H1 (cell line): ENCODE measurements around the gene KCNMA1. TPM values are rescaled to one million over a fixed set of nuclear protein-coding genes. Genes with fewer than 3 reads are reported as not detected.

Experiments
- CTCF ChIA-PET: fragments of 300-600 bp; sonication (Branson Sonifier 250); formaldehyde crosslinking; loops from one replicate; lab custom pipeline; 2021; ENCODE audit not compliant: partially characterized antibody; lab: Charles Lee
- POLR2A ChIA-PET: fragments of 300-600 bp; sonication (Branson Sonifier 250); formaldehyde crosslinking; loops from one replicate; lab custom pipeline; 2021; ENCODE audit warnings: inconsistent platforms; ENCODE audit not compliant: partially characterized antibody; lab: Charles Lee
- DNase-seq, 2 experiments: peaks; one replicate each; pipeline versions ENCODE4 v3.0.0 to v3.0.0-alpha.2; 2010 to 2022; ENCODE audit warnings: low spot score in 2 of 2, low read depth in 1 of 2, mixed read lengths in 1 of 2
- FAIRE-seq: peaks from 2 replicates; lab custom pipeline; 2011; peaks lifted over from hg19 to GRCh38; lab: Jason Lieb, UNC
- H2AFZ ChIP-seq: 2 replicates; pipeline ENCODE4 v1.8.1; 2012; ENCODE audit warnings: low read length, inconsistent platforms
- H2AK5ac ChIP-seq: 2 replicates; pipeline ENCODE4 v1.6.1; 2013; ENCODE audit warnings: low read depth, low read length
- H2BK120ac ChIP-seq: replicated peaks from 2 replicates; pipeline ENCODE3; 2013; ENCODE audit warnings: low read depth, low read length, inconsistent platforms
- H2BK12ac ChIP-seq: 2 replicates; pipeline ENCODE4 v1.6.1; 2013; ENCODE audit warnings: low read depth, low read length
- H2BK15ac ChIP-seq: 2 replicates; pipeline ENCODE4 v1.6.1; 2013; ENCODE audit warnings: low read length
- H2BK20ac ChIP-seq: 2 replicates; pipeline ENCODE4 v1.6.1; 2013; ENCODE audit warnings: low read length
- H2BK5ac ChIP-seq: 2 replicates; pipeline ENCODE4 v1.6.1; 2013; ENCODE audit warnings: low read depth, low read length
- H3K14ac ChIP-seq: 2 replicates; pipeline ENCODE4 v1.6.1; 2013; ENCODE audit warnings: inconsistent platforms; ENCODE audit not compliant: insufficient read length
- H3K18ac ChIP-seq: 2 replicates; pipeline ENCODE4 v1.6.1; 2013; ENCODE audit warnings: low read length; ENCODE audit errors: extremely low read depth
- H3K23ac ChIP-seq: 2 replicates; pipeline ENCODE4 v1.6.1; 2013; ENCODE audit warnings: inconsistent platforms; ENCODE audit not compliant: insufficient read length
- H3K23me2 ChIP-seq: 2 replicates; pipeline ENCODE4 v1.6.1; 2013; ENCODE audit warnings: low read depth, low read length
- H3K27ac ChIP-seq: 2 replicates; pipeline ENCODE4 v1.6.1; 2011; ENCODE audit warnings: low read depth, low read length, inconsistent platforms
- H3K27me3 ChIP-seq, 4 experiments: replicated peaks in 1 of 4; 1 replicate in 1 of 4; 2 replicates in 3 of 4; pipeline versions ENCODE4 v1.6.1 to v1.8.1; 2011 to 2013; ENCODE audit warnings: low read length in 3 of 4, mild to moderate bottlenecking in 3 of 4, inconsistent platforms in 2 of 4, mixed read lengths in 2 of 4, moderate library complexity in 1 of 4; ENCODE audit not compliant: control insufficient read depth in 3 of 4, insufficient read depth in 3 of 4; ENCODE audit errors: extremely low read depth in 1 of 4
- H3K36me3 ChIP-seq, 4 experiments: 2 replicates each; pipeline versions ENCODE4 v1.6.1 to v1.8.1; 2011 to 2013; ENCODE audit warnings: mild to moderate bottlenecking in 4 of 4, low read length in 3 of 4, moderate library complexity in 2 of 4, control low read depth in 1 of 4, inconsistent platforms in 1 of 4; ENCODE audit not compliant: insufficient read depth in 4 of 4, control insufficient read depth in 2 of 4
- H3K4ac ChIP-seq: replicated peaks from 2 replicates; pipeline ENCODE3; 2013; ENCODE audit warnings: low read length, low read depth, mixed read lengths, inconsistent platforms; ENCODE audit not compliant: insufficient read length
- H3K4me1 ChIP-seq, 4 experiments: replicated peaks in 1 of 4; 1 replicate in 1 of 4; 2 replicates in 3 of 4; pipeline versions ENCODE4 v1.6.1 to v1.8.1; 2011 to 2013; ENCODE audit warnings: low read length in 3 of 4, inconsistent platforms in 2 of 4, mixed read lengths in 1 of 4; ENCODE audit not compliant: insufficient read depth in 4 of 4, control insufficient read depth in 3 of 4
- H3K4me2 ChIP-seq, 2 experiments: 2 replicates each; pipeline versions ENCODE4 v1.6.1 to v1.8.1; 2011 to 2013; ENCODE audit warnings: low read depth in 2 of 2, low read length in 2 of 2, control low read depth in 1 of 2, inconsistent platforms in 1 of 2, mild to moderate bottlenecking in 1 of 2; ENCODE audit not compliant: insufficient read depth in 1 of 2
- H3K4me3 ChIP-seq, 4 experiments: fragments of 200-600, 300-600 bp in 1 of 4; sonication (generic), shearing (Covaris generic), sonication (Bioruptor Twin) in 1 of 4; 2 replicates each; pipeline versions ENCODE4 v1.5.1 to v1.8.1; 2011 to 2016; ENCODE audit warnings: low read length in 4 of 4, low read depth in 3 of 4, control low read depth in 2 of 4, inconsistent platforms in 2 of 4, mild to moderate bottlenecking in 2 of 4, mixed read lengths in 1 of 4, moderate library complexity in 1 of 4; ENCODE audit not compliant: insufficient read depth in 2 of 4; ENCODE audit errors: extremely low read depth in 1 of 4
- H3K56ac ChIP-seq: replicated peaks from 2 replicates; pipeline ENCODE3; 2013; ENCODE audit warnings: low read depth, mild to moderate bottlenecking, mixed read lengths, low read length, inconsistent platforms; ENCODE audit not compliant: insufficient read length
- H3K79me1 ChIP-seq: 2 replicates; pipeline ENCODE4 v1.6.1; 2013; ENCODE audit warnings: low read depth, low read length, control low read depth
- H3K79me2 ChIP-seq, 2 experiments: 2 replicates each; pipeline versions ENCODE4 v1.6.1 to v1.8.1; 2012 to 2013; ENCODE audit warnings: low read length in 2 of 2, mild to moderate bottlenecking in 2 of 2, inconsistent platforms in 1 of 2; ENCODE audit not compliant: insufficient read depth in 2 of 2, control insufficient read depth in 1 of 2
- H3K9ac ChIP-seq, 4 experiments: replicated peaks in 1 of 4; 1 replicate in 1 of 4; 2 replicates in 3 of 4; pipeline versions ENCODE4 v1.6.1 to v1.8.1; 2011 to 2013; ENCODE audit warnings: low read depth in 3 of 4, low read length in 3 of 4, control low read depth in 2 of 4, mild to moderate bottlenecking in 2 of 4, moderate library complexity in 2 of 4, inconsistent platforms in 1 of 4; ENCODE audit errors: extremely low read depth in 1 of 4
- H3K9me3 ChIP-seq, 2 experiments: 2 replicates each; pipeline versions ENCODE4 v1.6.1 to v1.8.1; 2012 to 2013; ENCODE audit warnings: mild to moderate bottlenecking in 2 of 2, moderate library complexity in 2 of 2, control low read depth in 1 of 2, inconsistent platforms in 1 of 2, low read depth in 1 of 2, low read length in 1 of 2, mixed read lengths in 1 of 2; ENCODE audit not compliant: insufficient read depth in 2 of 2
- H4K20me1 ChIP-seq, 2 experiments: replicated peaks in 1 of 2; 2 replicates each; pipeline versions ENCODE3 to v1.8.1; 2011 to 2013; ENCODE audit warnings: inconsistent platforms in 2 of 2, low read length in 2 of 2, mild to moderate bottlenecking in 1 of 2; ENCODE audit not compliant: insufficient read depth in 2 of 2, control insufficient read depth in 1 of 2
- H4K5ac ChIP-seq: 2 replicates; pipeline ENCODE4 v1.6.1; 2013; ENCODE audit warnings: low read length, low read depth, mixed read lengths, inconsistent platforms; ENCODE audit not compliant: insufficient read length
- H4K8ac ChIP-seq: 2 replicates; pipeline ENCODE4 v1.8.0; 2013; ENCODE audit warnings: mild to moderate bottlenecking, moderate library complexity, low read length, inconsistent platforms; ENCODE audit not compliant: insufficient read depth; ENCODE audit errors: extremely low read depth
- H4K91ac ChIP-seq: replicated peaks from 2 replicates; pipeline ENCODE3; 2013; ENCODE audit warnings: low read length, mixed read lengths, inconsistent platforms; ENCODE audit not compliant: insufficient read length
- CEBPB ChIP-seq: IDR thresholded peaks from 2 replicates; pipeline ENCODE4 v1.6.1; 2012; ENCODE audit warnings: low read depth, low read length
- CHD1 ChIP-seq: IDR thresholded peaks from 2 replicates; pipeline ENCODE4 v1.6.1; 2012; ENCODE audit warnings: low read depth, low read length, improper control_type of control experiment
- CHD2 ChIP-seq: IDR thresholded peaks from 2 replicates; pipeline ENCODE4 v1.6.1; 2012; ENCODE audit warnings: low read length, improper control_type of control experiment
- CREB1 ChIP-seq: IDR thresholded peaks from 2 replicates; pipeline ENCODE4 v1.6.1; 2012; ENCODE audit warnings: inconsistent platforms
- E2F6 ChIP-seq: IDR thresholded peaks from 2 replicates; pipeline ENCODE4 v1.6.1; 2012; ENCODE audit warnings: inconsistent platforms
- EGR1 ChIP-seq: IDR thresholded peaks from 2 replicates; pipeline ENCODE4 v1.6.1; 2011; ENCODE audit warnings: low read depth, low read length, borderline replicate concordance
- HDAC6 ChIP-seq: IDR thresholded peaks from one replicate; pipeline ENCODE4 v1.7.1; 2012; ENCODE audit warnings: low read depth, mild to moderate bottlenecking, inconsistent platforms, low read length, moderate library complexity
- JUND ChIP-seq: IDR thresholded peaks from 2 replicates; pipeline ENCODE4 v1.6.1; 2011; ENCODE audit warnings: mild to moderate bottlenecking, improper control_type of control experiment, low read length
- MAFK ChIP-seq: IDR thresholded peaks from 2 replicates; pipeline ENCODE4 v1.6.1; 2012; ENCODE audit warnings: low read depth, mild to moderate bottlenecking, improper control_type of control experiment, low read length
- RNF2 ChIP-seq: fragments of 200-900, 300-1000 bp; sonication (generic); IDR thresholded peaks from 2 replicates; pipeline ENCODE4 v1.7.1; 2016; ENCODE audit warnings: borderline replicate concordance, low read depth, mild to moderate bottlenecking, antibody characterized with exemption, low read length; ENCODE audit not compliant: poor library complexity, severe bottlenecking; ENCODE audit errors: missing control alignments
- RXRA ChIP-seq: IDR thresholded peaks from 2 replicates; pipeline ENCODE4 v1.6.1; 2011; ENCODE audit warnings: low read depth, mild to moderate bottlenecking, low read length, moderate library complexity; ENCODE audit not compliant: insufficient read depth
- SP1 ChIP-seq: IDR thresholded peaks from 2 replicates; pipeline ENCODE4 v1.6.1; 2011; ENCODE audit warnings: low read depth, low read length
- TAF7 ChIP-seq: optimal IDR thresholded peaks from 2 replicates; pipeline ENCODE3; 2011; ENCODE audit warnings: low read depth, mild to moderate bottlenecking, inconsistent platforms, low read length, moderate library complexity, borderline replicate concordance
- YY1 ChIP-seq: IDR thresholded peaks from 2 replicates; pipeline ENCODE4 v1.6.1; 2011; ENCODE audit warnings: low read depth, mild to moderate bottlenecking, low read length
- ZNF274 ChIP-seq: IDR thresholded peaks from 2 replicates; pipeline ENCODE4 v1.7.0; 2012; ENCODE audit warnings: low read length, borderline replicate concordance; ENCODE audit errors: extremely low read depth
- WGBS, 2 experiments: shearing (Covaris generic) in 1 of 2; methylation state at CpG; one replicate each; pipeline versions ENCODE4 v1.1.6 to v1.1.7; 2013 to 2015; ENCODE audit warnings: low lambda C conversion rate in 2 of 2, mixed read lengths in 2 of 2, inconsistent platforms in 1 of 2, low coverage in 1 of 2, missing lambda C conversion rate in 1 of 2; ENCODE audit not compliant: insufficient replicate concordance in 2 of 2, insufficient coverage in 1 of 2, insufficient read length in 1 of 2; ENCODE audit errors: extremely low coverage in 1 of 2, missing lambda C conversion rate in 1 of 2; 5-methylcytosine and 5-hydroxymethylcytosine counted together
- polyA plus RNA-seq, 7 experiments: library from polyadenylated mRNA; depleted of rRNA in 3 of 7; stranded (reverse) in 5 of 7; unstranded in 2 of 7; fragments of >200 nt in 5 of 7; fragments of 200-250 nt in 2 of 7; gene quantifications; 1 replicate in 5 of 7; 2 replicates in 1 of 7; 4 replicates in 1 of 7; pipeline versions ENCODE4 v1.2.1 to v1.2.3, GENCODE V29; 2011 to 2013; ENCODE audit warnings: missing spikeins in 2 of 7, mixed read lengths in 2 of 7
- total RNA-seq: library from RNA; stranded (reverse); fragmentation: NEBNext Ultra II Directional; extraction: Animal tissue kit (Norgen Biotek cat#: 25700); gene quantifications from 2 replicates; pipeline ENCODE4 v1.2.1, GENCODE V29; 2021

Gene KCNMA1
- total and polyA plus RNA-seq, 2 of the 8 experiments (the other 6 are each of a cell fraction or from before 2014, with no cell fraction given), result 10.2 to 11.1 TPM

DNA sequence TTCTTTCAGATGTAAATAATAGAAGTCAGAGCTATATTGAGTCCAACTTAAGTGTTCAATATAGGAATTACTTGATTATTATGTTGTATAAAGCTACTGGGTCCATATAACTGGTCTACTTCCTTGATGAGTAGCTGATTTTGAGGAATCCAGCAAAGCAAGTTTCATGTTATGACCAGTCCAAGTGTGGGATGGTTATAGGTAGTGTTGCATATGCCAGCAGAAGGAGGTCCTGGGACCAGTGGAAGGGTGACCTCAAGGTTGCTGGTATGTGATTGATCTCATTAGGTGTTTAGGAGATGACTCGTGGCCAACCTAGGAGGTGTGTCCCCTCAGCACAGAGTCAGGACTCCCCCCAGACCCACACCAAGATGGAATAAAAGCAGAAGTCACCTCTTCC, 551.5 kb downstream of the KCNMA1 start:
- H3K23me2 ChIP-seq, result no peaks in the 10 kb centered on the region
- H3K36me3 ChIP-seq, result no peaks in the 10 kb centered on the region
- no peak overlapping the region for H2BK20ac ChIP-seq
- H3K4me3 ChIP-seq, result no peak overlapping the region
- no peak overlapping the region for H3K9ac ChIP-seq
- no peak overlapping the region for H3K23ac ChIP-seq
- no peaks in the 10 kb centered on the region for H3K27me3 ChIP-seq
- no peak overlapping the region for H2BK120ac ChIP-seq
- H3K14ac ChIP-seq, result no peak overlapping the region
- no peaks in the 10 kb centered on the region for H3K9me3 ChIP-seq
- H4K8ac ChIP-seq, result no peak overlapping the region
- H2BK5ac ChIP-seq, result no peak overlapping the region
- DNase-seq (no peak), FAIRE-seq (no peak)
- no peak overlapping the region for H3K4ac ChIP-seq
- no peaks in the 10 kb centered on the region for H4K20me1 ChIP-seq
- ChIA-PET CTCF (interaction anchor here (1.0 to 1.1 kb wide), 2 partner anchors 24 to 38 kb away, joined by 3 to 4 read pairs; no protein-coding TSS in a partner anchor), POLR2A (no interaction called here)
- no peak overlapping the region for H2AK5ac ChIP-seq
- H4K5ac ChIP-seq, result no peak overlapping the region
- no peak overlapping the region for H3K56ac ChIP-seq
- H4K91ac ChIP-seq, result no peak overlapping the region
- no peak overlapping the region for H3K27ac ChIP-seq
- H3K79me1 ChIP-seq, result no peaks in the 10 kb centered on the region
- H3K4me1 ChIP-seq, result peaks cover 4 to 11% (median 6%) of the 10 kb centered on the region in 4 experiments; a peak in 6 of 7 replicates
- H3K79me2 ChIP-seq, result no peaks in the 10 kb centered on the region
- H2BK15ac ChIP-seq, result no peak overlapping the region
- H3K4me2 ChIP-seq, result no peak overlapping the region
- no peak overlapping the region for H3K18ac ChIP-seq
- H2BK12ac ChIP-seq, result no peak overlapping the region
- 100% methylated on average over 1 of the region's 1 CpG; no CpG with 5 or more reads in 1 of the 2 experiments for WGBS, 2 experiments
- no peak overlapping the region for H2AFZ ChIP-seq
- TF ChIP-seq YY1, result no peak
- no peak for TF ChIP-seq CHD1
- TF ChIP-seq ZNF274, result no peak
- no peak for TF ChIP-seq HDAC6
- TF ChIP-seq E2F6, result no peak
- no peak for TF ChIP-seq TAF7
- no peak for TF ChIP-seq CEBPB
- no peak for TF ChIP-seq SP1
- TF ChIP-seq CREB1, result no peak
- no peak for TF ChIP-seq RNF2
- TF ChIP-seq JUND, result no peak
- no peak for TF ChIP-seq MAFK
- TF ChIP-seq CHD2, result no peak
- no peak for TF ChIP-seq EGR1
- no peak for TF ChIP-seq RXRA
